ENCODE results near the gene WNT11.

The WNT11 gene

DNA sequence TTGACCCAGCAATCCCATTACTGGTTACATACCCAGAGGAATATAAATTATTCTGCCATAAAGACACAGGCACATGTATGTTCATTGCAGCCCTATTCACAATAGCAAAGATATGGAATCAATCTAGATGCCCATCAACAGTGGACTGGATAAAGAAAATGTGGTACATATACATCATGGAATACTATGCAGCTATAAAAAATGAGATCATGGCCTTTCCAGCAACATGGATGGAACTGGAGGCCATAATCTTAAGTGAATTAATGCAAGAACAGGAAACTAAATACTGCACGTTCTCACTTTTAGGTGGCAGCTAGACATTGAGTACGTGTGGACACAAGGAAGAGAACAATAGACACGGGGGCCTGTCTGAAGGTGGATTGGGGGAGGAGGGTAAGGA, 15.1 kb upstream of the WNT11 start:
- DNase-seq (ENCODE audit: extremely low read depth in 1 of 2, low read depth in 1 of 2): no peak

DNA sequence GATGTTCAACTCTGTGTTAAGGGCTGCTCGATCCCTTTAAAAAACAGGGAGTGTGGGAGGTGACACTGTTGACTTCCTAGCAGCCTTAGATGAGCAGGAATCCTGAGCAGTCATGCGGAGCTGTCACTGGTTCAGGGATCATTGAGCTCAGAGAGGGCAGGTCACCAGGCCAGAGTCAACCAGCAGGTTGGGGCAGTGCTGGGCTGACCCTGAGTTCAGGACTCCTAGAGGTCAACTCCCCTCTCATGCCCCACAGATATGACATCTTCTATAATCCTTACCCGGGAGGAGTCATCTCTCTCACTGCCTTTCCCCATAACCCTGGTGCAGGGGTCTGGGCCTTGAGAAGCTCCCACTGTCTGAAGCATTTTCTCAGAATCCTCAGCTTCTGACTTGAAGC, 12.9 kb upstream of the WNT11 start:
- DNase-seq (ENCODE audit: extremely low read depth in 1 of 2, low read depth in 1 of 2): no peak

DNA sequence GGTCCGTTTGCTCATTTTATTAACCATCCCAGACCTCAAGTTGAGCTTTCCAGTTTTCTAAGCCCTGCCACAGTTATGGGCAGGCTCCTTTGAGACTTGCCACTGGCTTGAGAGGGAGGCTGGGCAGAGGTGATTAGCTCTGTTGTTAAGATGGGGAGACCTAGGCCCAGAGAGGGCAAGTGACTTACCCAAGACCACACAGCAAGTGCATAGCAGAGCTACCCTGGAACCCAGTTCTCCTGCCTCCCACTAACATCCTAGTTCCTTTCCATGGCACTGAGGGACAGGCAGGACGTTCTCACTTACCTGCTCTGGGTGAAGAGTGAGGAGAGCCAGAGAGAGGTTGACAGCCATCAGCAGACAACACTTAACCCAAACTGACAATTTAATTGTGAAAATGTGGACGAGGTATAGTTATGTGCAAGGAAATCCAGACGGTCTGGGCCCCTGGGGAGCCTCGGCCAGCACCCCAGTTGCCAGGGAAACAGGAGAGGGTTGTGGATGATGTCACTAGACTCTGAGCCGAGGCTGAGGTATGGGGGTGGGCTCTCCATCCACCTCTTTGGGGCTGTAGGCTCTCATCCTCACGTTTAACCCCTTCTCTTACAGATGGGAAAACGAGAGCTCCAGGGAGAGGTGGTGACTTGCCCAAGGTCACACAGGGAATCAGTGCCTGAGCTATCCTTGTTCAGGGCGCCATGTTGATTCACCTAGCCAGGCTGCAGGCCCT, 12.3 kb upstream of the WNT11 start:
- DNase-seq (ENCODE audit: extremely low read depth in 1 of 2, low read depth in 1 of 2): no peak

DNA sequence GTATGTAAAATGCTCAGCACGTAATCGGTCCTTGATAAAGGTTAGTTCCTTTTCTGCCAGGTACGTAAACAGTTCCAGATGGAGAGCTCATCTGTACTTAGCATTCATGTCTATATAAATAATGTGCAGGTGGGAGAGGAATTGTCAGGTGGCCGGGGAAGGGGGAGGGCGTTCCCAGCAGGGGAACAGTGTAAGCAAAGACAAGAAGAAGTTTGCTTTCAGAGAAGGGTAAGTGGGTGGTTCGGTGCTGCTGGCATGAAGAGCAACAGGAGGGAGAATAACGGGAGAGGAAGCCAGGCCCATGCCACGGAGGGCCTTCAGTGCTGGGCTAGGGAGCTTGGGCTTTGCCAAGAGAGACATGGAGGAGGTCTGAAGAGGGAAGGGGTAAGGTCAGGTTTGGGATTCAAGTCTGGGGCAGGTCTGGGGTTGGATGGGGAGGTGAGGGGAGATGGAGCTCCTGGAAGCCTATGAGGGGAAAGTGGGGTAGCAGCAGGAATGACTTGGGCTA, 11.4 kb upstream of the WNT11 start:
- no peak for DNase-seq (ENCODE audit: extremely low read depth in 1 of 2, low read depth in 1 of 2)

DNA sequence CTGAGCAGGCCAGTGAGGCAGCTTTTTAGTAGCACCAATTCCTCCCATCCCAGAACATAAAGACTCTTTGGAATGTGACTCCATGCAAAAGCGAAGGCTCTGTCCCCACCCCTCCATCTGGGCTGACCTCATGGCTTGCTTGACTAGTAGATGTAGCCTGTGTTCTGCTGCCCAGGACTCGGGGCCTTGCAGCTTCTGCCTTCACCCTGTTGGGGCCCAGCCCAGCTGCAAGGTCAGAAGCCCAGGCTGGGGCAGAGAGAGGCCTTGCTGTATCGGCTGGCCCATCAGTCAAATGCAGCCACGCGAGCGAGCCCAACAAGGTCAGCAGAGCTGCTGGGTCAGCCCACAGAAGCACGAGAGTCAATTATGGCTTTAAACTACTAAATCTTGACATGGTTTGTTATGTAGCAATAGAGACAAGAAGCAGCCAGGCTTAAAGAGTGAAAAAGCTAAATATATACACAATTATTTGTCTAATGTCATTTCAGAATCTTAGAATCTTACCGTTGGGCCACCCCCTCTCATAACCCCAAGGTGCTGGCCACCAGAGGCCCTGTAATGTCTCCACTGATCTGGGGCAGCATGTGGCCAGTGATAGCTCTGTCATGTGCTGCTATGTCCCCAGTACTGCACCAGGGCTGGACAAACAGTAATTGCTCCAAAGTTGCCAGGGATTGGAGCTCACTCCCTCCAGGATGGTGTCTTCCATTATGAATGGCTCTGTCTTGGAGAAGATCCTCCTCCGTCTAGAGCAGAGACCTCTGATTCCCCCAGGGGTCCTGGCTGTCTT, 10.4 kb upstream of the WNT11 start:
- no peak for DNase-seq (ENCODE audit: extremely low read depth in 1 of 2, low read depth in 1 of 2)

DNA sequence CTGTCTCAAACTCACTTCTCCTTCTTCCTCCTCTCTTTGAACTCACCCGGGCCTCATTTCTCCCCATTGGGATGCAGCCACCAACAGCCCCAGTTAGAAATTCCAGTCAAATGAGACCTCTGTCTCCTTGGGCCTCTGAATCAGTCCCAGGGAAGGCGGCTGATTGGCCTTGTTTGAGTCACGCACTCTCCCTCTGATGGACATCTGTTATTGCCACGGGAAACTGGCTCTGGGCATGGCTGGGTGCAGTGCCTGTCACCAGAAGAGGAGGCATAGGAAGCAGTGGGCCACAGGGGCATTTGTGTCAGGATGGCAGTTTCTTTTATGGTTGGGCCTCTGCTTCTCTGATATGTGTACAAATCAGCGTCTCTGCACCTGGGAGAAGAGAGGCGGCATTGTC, 9.6 kb upstream of the WNT11 start:
- DNase-seq (ENCODE audit: extremely low read depth in 1 of 2, low read depth in 1 of 2): no peak

DNA sequence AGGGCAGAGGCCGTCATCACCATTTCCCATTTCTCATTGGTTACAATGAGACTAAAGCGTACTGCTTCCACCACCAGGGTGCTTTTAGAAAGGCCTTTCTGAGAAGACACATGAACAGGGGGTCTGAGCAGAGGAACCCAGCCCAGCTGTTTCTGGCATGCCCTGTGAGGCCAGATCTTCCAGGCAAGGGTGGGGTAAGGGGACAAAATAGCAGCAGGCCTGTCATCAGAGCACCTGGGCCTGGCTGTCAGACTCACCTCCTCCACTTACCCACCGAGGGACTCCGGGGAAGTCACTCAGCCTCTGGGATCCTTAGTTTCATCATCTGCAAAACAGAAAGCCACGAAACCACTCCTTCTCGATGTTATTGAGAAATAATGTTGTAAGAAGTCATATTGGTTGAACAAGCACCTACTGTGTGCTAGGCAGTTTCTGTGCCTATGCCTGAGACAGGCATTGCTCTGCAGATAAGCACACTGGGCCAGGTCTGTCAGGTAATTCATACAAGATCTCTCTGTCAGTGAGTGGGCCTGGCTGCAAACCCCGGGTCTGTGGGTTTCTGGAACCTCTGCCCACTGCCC, 8.8 kb upstream of the WNT11 start:
- no peak for DNase-seq (ENCODE audit: extremely low read depth in 1 of 2, low read depth in 1 of 2)

DNA sequence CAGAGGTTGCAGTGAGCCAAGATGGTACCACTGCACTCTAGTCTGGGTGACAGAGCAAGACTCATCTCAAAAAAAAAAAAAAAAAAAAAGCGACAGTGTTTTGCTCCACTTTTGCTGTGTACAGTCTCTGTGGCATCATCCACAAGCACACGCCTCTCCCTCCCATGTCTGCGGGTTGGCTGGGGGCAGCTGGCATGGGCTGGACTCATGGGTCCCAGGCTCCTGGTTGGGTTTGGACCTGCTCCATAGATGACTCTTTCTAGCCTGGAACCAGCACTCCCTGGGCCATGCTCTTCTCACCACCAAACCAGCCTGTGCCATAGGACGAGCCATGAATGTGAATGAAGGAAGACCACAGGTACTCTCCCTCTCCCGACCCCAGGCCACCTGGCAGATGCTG, 7.9 kb upstream of the WNT11 start:
- DNase-seq (ENCODE audit: extremely low read depth in 1 of 2, low read depth in 1 of 2): no peak

DNA sequence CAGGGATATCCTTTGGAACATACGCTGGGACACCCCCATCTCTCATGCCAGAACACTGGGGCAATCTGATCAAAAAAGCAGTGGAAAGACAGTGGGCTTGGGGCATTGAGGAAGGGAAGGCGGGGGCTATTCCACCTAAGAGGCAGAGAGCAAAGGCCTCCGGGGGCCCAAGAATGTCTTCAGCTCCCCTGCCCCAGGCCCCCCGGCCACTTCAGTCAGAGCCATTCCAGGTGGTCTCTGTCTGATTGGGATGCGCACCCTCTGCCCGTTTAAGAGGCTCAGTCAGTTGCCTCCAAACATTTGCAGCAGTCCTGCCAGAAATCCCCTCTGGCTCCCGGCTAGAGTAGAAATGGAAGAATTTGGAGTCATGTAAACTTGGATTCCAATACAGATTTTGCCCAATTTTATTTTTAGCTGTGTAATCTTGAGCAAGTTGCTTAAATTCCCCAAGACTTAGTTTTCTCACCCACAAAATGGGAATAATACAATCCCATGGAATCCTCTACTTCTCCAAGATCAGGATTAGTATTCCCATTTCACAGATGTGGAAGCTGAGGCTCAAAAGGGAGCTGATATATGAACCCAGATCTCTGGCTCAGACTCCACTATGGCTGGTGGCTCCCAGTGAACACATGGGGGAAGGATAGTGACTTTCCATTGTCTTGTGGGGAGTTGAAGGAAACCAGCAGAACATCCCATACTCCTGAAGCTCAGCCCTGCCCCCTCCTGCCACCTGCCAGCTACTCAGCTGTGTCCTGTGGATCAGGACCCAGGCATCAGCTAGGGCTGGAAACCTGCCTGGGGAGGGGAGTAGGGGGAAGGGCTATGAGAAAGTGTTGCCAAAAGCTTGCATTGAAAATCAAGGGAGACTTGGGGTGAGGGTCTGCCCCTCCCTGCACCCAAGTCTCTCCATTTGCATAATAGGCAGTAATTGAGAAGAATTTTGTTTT, 6.1 kb upstream of the WNT11 start:
- no peak for DNase-seq (ENCODE audit: extremely low read depth in 1 of 2, low read depth in 1 of 2)

DNA sequence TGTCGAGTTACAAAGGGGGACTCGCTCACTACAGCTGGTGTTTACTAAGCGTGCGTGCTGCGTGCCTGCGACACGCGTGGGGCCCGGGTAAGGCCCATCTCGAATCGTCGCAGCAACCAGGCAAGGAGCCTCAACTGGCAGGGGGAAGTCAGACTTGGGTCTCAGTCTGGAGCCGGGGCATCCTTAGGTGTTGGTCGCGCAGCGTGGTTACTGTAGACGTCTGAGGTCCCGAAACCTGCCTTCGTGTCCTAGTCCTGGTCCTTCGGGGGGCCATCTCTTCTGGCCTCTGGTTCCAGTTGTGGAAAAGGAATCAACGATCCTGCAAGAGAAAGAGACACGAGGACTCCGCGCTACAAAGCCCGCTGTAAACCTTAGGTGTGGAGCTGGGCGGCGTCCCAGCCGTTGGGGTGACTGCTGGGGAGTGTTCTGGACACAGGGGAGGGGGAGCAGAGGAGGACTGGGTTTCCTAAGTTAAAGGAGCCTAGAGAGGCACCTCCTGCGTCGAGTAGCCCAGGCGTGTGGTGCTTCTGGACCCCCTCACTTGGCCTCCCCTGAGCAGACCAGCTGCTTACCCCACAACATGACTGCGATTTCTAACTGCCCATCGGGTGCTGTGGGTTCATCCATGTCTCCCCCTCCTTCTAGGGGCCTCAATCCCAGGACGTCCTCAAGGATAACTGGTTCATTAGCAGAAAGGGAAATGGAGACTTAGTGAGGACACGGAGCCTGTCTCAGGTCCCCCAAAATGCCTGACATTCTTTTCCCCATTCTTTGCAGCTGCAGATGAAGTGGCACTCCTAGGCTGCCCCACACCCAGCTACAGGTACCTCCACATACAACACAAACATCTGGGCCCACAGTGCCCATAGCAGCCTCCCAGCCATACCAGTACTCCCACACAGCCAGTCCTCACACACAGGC, 4.9 kb upstream of the WNT11 start:
- DNase-seq (ENCODE audit: extremely low read depth in 1 of 2, low read depth in 1 of 2): no peak

DNA sequence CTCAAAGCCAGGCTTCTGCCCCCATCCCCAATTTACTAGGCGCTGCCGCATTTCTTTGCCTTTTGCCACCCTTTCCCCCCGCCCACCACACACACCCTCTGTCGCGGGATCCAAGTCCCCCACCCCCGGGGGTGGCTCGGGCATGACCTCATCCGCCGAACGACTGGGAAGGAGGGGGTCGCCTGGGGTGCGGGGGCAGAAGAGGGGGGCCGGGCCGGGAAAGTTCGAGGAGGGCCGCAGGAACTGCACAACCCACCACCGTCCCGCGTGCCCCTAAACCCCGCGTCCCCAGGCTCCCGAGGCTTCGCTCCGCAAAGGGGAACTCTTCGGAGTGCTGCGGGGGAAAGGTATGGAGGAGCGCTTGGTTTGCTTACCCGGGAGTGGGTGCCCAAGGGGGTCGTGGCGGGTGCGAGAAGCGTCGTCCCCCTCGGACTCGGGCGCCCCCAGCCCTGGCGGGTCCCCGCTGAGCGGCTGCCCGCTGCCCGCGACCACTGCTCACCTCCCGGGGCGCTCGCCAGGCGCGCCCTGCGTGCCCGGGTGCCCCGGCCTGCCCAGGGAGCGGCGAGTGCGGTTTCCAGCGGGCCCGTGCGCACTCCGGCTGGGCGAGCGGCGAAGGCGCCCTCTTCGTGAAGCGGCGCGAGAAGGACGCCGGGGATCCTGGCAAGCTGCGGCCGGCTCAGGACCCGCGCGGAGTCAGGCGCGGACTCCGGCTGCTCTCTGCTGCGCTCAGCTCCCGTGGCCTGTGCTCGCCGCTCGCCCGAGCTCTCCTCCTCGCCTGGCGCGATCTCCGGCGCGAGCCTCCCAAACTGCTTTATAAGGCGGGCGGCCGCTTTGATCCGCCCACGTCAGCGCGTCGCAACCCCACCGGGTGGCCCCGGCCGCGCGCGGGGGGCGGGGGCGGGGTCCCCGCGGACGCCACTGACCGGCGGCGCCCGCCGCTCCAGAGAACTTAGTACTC, 4.0 kb upstream of the WNT11 start:
- DNase-seq (ENCODE audit: extremely low read depth in 1 of 2, low read depth in 1 of 2): no peak

DNA sequence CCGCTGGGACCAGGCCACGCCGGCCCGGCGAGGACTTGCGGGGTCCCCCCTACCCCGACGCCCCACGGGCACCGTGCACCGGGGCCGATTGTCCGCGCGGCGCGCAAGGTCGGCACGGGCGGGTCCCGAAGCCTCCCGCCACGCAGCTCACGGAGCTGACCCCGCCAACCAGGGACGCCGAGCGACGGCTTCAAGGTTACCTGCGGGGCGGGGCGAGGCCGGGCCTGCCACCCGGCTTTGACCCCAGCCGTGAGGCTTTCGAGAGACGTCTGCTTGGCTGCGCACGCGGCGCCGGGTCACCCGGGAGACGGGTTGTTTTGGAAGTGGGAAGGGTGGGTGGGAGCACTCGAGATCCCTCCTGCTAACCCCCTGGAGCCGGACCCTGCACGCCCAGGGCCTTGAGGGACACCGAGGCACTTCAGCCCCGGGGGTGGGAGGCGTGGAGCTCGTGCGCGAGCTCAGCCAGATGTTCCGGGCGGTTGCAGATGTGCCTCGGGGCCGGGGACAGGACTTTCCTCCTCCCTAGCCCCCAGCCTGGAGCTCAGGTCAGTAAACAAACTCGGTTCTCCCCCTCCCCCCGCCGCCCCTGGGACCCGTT, 3.2 kb upstream of the WNT11 start:
- DNase-seq (ENCODE audit: extremely low read depth in 1 of 2, low read depth in 1 of 2): no peak

DNA sequence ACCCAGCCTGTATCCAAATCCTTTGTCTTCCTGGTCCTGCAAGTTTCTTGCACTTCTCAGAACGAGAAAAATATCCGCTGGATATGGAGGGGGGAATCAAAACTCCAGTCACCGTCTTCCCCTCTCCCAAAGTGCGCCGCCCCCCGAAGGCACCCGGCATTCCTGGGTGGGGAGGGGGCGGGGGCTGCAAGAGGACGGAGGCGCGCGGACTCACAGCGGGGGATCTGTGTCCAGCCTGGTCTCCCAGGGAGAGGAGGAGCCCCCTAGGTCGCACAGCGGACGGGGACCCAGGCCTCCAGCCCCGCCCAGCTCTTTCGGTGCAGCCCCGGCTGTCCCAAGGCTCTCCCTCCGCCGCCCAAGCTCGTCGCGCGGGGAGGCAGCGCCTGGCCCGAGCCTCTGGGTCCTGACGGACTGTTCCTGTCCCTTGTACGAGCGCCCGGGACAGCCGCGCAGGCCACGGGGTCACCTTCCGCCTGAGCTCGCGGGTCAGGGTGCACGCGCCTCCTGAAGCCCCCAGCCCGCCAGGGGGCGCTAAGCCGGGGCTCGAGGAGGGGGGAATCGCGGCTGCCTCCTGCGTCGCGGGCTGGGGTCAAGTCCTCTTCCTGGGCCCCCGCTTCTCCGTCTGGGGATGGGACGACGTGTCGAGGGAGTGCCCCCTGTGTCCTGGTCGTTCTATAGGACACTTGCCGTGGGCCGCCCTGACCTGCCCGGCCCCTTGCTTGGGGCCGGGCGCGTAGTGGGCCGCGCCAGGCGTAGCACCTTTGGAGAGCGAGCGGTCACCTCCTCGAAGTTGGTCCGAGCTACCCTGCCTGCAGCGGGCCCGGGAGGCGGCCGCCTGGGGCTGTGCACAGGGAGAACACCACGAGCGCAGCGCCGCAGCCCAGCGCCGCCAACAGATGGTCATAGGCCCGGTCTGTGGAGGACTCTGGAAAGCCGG, 2.4 kb upstream of the WNT11 start:
- DNase-seq (ENCODE audit: extremely low read depth in 1 of 2, low read depth in 1 of 2): peak; percentile 35 to 71

DNA sequence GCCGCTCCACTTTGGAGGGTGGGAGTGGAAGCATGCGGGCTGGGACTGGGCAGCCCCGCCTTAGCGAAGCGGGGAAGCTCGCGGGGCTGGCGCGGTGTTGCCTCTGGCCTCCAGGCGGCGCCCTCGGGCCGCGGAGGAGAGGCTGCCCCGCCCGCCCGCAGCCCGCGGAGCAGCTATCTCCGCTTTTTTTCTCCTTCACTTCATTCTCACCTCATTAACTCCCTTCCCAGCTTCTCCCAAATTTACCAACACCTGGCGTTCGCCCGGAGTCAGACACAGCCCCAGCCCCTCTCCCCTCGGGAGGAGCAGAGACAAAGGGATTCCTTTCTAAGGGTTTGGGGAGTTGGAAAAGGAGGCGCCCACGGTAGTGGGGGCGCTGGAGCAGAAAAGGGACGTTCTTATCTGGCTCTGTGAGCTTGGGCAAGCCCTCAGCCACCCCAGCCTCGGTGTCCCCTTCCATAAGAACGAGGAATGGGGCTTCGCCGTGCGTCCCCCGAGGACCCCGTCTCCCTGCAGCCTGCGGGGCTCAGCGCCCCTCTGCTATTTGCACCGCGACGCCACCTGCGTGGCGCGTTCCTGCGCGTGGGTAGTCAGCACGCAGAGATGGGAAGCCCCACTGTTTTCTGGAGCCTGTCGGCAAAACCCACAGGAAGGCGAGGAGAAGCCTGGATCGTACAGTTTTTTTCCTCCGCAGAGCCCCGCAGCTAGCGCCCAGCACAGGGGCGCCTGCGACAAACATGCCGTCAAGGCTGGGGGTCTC, 1.5 kb upstream of the WNT11 start:
- peak; percentile 36 to 68 for DNase-seq (ENCODE audit: extremely low read depth in 1 of 2, low read depth in 1 of 2)

DNA sequence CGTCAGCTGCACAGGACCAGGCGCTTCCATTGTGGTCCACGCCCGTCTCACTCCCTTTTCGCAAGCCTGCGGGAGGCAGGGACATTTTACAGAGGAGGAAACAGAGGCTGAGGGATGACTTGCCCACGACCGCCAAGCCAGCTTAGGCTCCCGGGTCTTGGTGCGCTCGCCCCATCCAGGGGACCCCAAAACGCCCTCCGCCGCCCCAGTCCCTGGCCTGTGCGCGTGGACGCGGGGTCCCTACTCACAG, 300 bp downstream of the WNT11 start:
- DNase-seq (ENCODE audit: extremely low read depth in 1 of 2, low read depth in 1 of 2): no peak

DNA sequence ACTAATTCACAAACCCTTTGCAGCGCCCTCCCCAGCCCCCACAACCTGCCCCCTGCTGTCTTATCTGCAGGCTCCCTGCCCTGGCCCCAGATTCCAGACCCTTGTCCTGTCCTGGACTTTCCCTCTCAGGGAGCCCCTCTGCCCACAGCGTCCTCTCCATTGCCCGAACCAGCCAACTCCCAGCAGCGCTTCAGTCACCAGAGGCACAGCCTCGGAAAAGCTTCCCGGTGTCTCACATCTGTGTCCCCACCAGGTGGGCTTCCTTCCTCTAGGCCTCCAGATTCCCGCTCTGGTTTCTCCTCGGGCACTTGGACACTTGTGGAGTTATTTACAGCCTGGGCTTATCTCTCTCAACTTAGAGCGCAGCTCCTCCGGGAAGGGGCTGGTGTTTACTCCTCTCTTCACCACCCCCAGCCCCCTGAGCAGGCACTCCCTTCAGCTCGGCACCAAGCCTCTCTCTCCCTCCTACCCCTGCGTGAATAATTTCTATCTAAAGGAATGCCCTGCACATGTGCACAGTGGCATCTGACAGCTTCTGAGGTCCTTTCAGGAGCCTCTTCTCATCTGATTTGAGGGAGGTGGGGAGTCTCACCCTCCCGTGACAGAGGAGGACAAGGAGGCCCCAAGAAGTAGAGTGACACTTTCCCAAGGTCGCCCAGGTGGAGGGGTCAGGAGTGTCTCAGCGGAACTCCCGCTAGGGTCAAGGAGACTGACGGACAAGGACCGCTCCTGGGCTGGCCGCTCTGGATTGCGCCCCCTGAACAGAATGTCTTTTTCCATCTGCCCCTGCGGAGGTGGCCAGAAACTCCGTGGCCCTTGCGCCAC, 838 bp downstream of the WNT11 start:
- DNase-seq (ENCODE audit: extremely low read depth in 1 of 2, low read depth in 1 of 2): no peak
